Lung (tissue), 16 donors: Measurements from ENCODE around the gene MESD. TPM values are rescaled to one million over a fixed set of nuclear protein-coding genes. Genes with fewer than 3 reads are reported as not detected.

Experiments
- ATAC-seq: fragments of 200-7000 bp; cut with Tn5 transposase; one replicate; pipeline ENCODE4 v1.9.1; 2020; ENCODE audit warnings: moderate number of reproducible peaks; ENCODE audit not compliant: insufficient read depth, low FRiP score
- DNase-seq, 3 donors: peaks; one replicate each; pipeline ENCODE4 v3.0.0-alpha.2; 2013 to 2017
- H3K27ac ChIP-seq, 2 donors: one replicate each; pipeline ENCODE4 v1.5.1; 2013; ENCODE audit warnings: mild to moderate bottlenecking in 2 of 2, moderate library complexity in 2 of 2, control low read depth in 1 of 2, inconsistent platforms in 1 of 2, low read depth in 1 of 2, low read length in 1 of 2
- H3K27me3 ChIP-seq, 3 donors: one replicate each; pipeline ENCODE4 v1.5.1; 2013; ENCODE audit warnings: low read length in 2 of 3; ENCODE audit not compliant: control insufficient read depth in 3 of 3, insufficient read depth in 3 of 3
- H3K36me3 ChIP-seq, 4 donors: one replicate each; pipeline ENCODE4 v1.5.1; 2013; ENCODE audit warnings: low read length in 4 of 4, mild to moderate bottlenecking in 1 of 4, moderate library complexity in 1 of 4; ENCODE audit not compliant: control insufficient read depth in 4 of 4, insufficient read depth in 4 of 4
- H3K4me1 ChIP-seq, 5 donors: one replicate each; pipeline ENCODE4 v1.5.1; 2013; ENCODE audit warnings: low read length in 5 of 5, mild to moderate bottlenecking in 2 of 5, moderate library complexity in 1 of 5; ENCODE audit not compliant: control insufficient read depth in 5 of 5, insufficient read depth in 5 of 5
- H3K4me3 ChIP-seq: one replicate; pipeline ENCODE4 v1.5.1; 2013; ENCODE audit warnings: mild to moderate bottlenecking, control low read depth, moderate library complexity
- H3K9ac ChIP-seq, 2 donors: one replicate each; pipeline ENCODE4 v1.5.1; 2013; ENCODE audit warnings: low read length in 2 of 2, control low read depth in 1 of 2; ENCODE audit not compliant: insufficient read depth in 1 of 2
- H3K9me3 ChIP-seq, 4 donors: one replicate each; pipeline ENCODE4 v1.5.1; 2013; ENCODE audit warnings: low read length in 3 of 4, mild to moderate bottlenecking in 1 of 4, moderate library complexity in 1 of 4; ENCODE audit not compliant: control insufficient read depth in 4 of 4, insufficient read depth in 3 of 4
- CTCF ChIP-seq: IDR thresholded peaks from 2 replicates; pipeline ENCODE4 v1.5.1; 2012; ENCODE audit warnings: mild to moderate bottlenecking; ENCODE audit errors: control extremely low read depth, extremely low read depth
- WGBS, 2 donors: extraction: QIAGEN DNeasy Blood & Tissue Kit; methylation state at CpG; one replicate each; pipeline ENCODE4 v1.1.7; 2013; 5-methylcytosine and 5-hydroxymethylcytosine counted together
- long read RNA-seq, 5 donors: transcript quantifications; one replicate each; lab custom pipeline, GENCODE V29; 2026
- polyA plus RNA-seq, 2 donors: library from polyadenylated mRNA; stranded (reverse); fragments of 200-250 nt; gene quantifications; one replicate each; pipeline ENCODE4 v1.2.1, GENCODE V29; 2013
- total RNA-seq, 2 donors: library from RNA; depleted of rRNA in 1 of 2; stranded (reverse); fragments of >200 nt in 1 of 2; gene quantifications; one replicate each; pipeline ENCODE4 v1.2.1, GENCODE V29; 2014 to 2021
- donor health status: control.
- donor health status: control.
- donor health status: Bipolar disorder and iron deficiency.
- donor health status: healthy.
- donor health status: DM: yes; HTN: yes; CAD: no.

The MESD gene
- total RNA-seq (10 to 100 TPM; 26.0 to 26.4 TPM), polyA plus RNA-seq (10 to 100 TPM; 15.3 to 17.8 TPM)
- long read RNA-seq, donor 1, full-length matches to known transcripts, result 40 of 69 reads
- long read RNA-seq, donor 1, partial matches to known transcripts, result 29 of 69 reads
- long read RNA-seq, donor 1, other reads (novel, unspliced or antisense), result 0 of 69 reads
- long read RNA-seq, donor 2, full-length matches to known transcripts, result 28 of 28 reads
- long read RNA-seq, donor 2, partial matches to known transcripts, result 0 of 28 reads
- long read RNA-seq, donor 2, other reads (novel, unspliced or antisense), result 0 of 28 reads
- long read RNA-seq, donor 3, full-length matches to known transcripts, result 20 of 27 reads
- long read RNA-seq, donor 3, partial matches to known transcripts, result 7 of 27 reads
- long read RNA-seq, donor 3, other reads (novel, unspliced or antisense), result 0 of 27 reads
- long read RNA-seq, donor 4, full-length matches to known transcripts, result 20 of 20 reads
- long read RNA-seq, donor 4, partial matches to known transcripts, result 0 of 20 reads
- long read RNA-seq, donor 4, other reads (novel, unspliced or antisense), result 0 of 20 reads
- long read RNA-seq, donor 5, full-length matches to known transcripts, result 57 of 66 reads
- long read RNA-seq, donor 5, partial matches to known transcripts, result 9 of 66 reads
- long read RNA-seq, donor 5, other reads (novel, unspliced or antisense), result 0 of 66 reads

- Histone ChIP-seq H3K27ac (peak within 1 kb of the TSS; percentile 92 to 96), H3K9me3 (no peaks in the 10 kb centered on the region), H3K27me3 (no peaks in the 10 kb centered on the region), H3K4me3 (peak within 1 kb of the TSS; percentile 69), H3K36me3 (peaks cover 0 to 2% (median 0%) of the 10 kb centered on the region in 4 donors), H3K4me1 (peaks cover 0 to 17% (median 12%) of the 10 kb centered on the region in 5 donors), H3K9ac (peak within 1 kb of the TSS; percentile 84 to 98)
- DNase-seq (peak; percentile 97 to 98 (median 98)), ATAC-seq (peak; percentile 100)
- TF ChIP-seq CTCF, result no peak
- 0 to 1% methylated on average over 54 to 63 of the region's 63 CpGs for WGBS, 2 donors
These were observed at the start of gene MESD for GRCh38 chr15:80989518-80990478. MESD (minus strand) TSS chr15:80989819; CDS start chr15:80989791, 28 bp downstream.

- Histone ChIP-seq H3K27me3 (no peaks in the 10 kb centered on the region), H3K4me1 (peaks cover 0 to 15% (median 0%) of the 10 kb centered on the region in 5 donors), H3K27ac (peak overlapping the region in 1 of 2 donors; percentile 70), H3K36me3 (no peaks in the 10 kb centered on the region), H3K9me3 (no peaks in the 10 kb centered on the region), H3K9ac (no peak overlapping the region), H3K4me3 (no peak overlapping the region)
- DNase-seq, result peak in 1 of 3 donors; percentile 29
- ATAC-seq, result no peak
- TF ChIP-seq CTCF, result no peak
- WGBS, 2 donors, result 17 to 23% methylated on average over 4 of the region's 4 CpGs
These were observed 49.5 kb upstream of the MESD start for GRCh38 chr15:81038975-81039607.

- Histone ChIP-seq H3K9ac (no peak overlapping the region), H3K36me3 (no peaks in the 10 kb centered on the region), H3K4me1 (peaks cover 0 to 16% (median 0%) of the 10 kb centered on the region in 5 donors), H3K4me3 (no peak overlapping the region), H3K9me3 (no peaks in the 10 kb centered on the region), H3K27me3 (no peaks in the 10 kb centered on the region), H3K27ac (peak overlapping the region in 1 of 2 donors; percentile 67)
- WGBS, 2 donors, result 94 to 95% methylated on average over 13 to 14 of the region's 14 CpGs
- no peak for TF ChIP-seq CTCF
- ATAC-seq, result no peak
- no peak for DNase-seq
These were observed 48.5 kb upstream of the MESD start for GRCh38 chr15:81037952-81038743.
